ENCODE results near the gene PSMD9.

DNA sequence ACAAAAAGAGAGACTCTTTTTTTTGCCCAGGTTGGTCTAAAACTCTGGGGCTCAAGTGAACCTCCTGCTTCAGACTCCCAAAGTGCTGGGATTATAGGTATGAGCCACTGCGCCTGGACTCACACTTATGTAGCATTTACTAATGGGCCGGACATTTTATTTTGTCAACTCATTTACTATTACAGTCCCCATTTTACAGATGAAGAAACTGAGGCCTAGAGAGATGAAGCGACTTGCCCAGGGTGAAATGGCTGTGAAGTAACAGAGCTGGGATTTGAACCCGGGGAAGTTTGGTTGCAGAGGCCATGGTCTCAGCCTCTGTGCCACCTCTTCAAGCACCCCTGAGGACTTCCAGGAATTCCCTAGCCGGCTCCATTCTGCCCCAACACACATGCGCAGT is 39.4 kb upstream of the PSMD9 start:
- TF ChIP-seq, protein P1, sequence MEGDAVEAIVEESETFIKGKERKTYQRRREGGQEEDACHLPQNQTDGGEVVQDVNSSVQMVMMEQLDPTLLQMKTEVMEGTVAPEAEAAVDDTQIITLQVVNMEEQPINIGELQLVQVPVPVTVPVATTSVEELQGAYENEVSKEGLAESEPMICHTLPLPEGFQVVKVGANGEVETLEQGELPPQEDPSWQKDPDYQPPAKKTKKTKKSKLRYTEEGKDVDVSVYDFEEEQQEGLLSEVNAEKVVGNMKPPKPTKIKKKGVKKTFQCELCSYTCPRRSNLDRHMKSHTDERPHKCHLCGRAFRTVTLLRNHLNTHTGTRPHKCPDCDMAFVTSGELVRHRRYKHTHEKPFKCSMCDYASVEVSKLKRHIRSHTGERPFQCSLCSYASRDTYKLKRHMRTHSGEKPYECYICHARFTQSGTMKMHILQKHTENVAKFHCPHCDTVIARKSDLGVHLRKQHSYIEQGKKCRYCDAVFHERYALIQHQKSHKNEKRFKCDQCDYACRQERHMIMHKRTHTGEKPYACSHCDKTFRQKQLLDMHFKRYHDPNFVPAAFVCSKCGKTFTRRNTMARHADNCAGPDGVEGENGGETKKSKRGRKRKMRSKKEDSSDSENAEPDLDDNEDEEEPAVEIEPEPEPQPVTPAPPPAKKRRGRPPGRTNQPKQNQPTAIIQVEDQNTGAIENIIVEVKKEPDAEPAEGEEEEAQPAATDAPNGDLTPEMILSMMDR (IDR thresholded peaks at IDR 0.05; ENCODE audit: borderline replicate concordance, extremely low read depth, low read length, poor library complexity, severe bottlenecking) = no peak
- TF ChIP-seq EZH2 (IDR thresholded peaks at IDR 0.05; ENCODE audit: borderline replicate concordance, low read depth, low read length, severe bottlenecking) = no peak
